ENCODE measurements around the gene TPCN1. TPM values are rescaled to one million over a fixed set of nuclear protein-coding genes. Genes with fewer than 3 reads are reported as not detected.

TPCN1 gene
- total and polyA plus RNA-seq, 2 of the 13 experiments (the other 11 are each of a cell fraction or from before 2014, with no cell fraction given): 8.0 to 26.8 TPM

- TF ChIP-seq HINFP (CRISPR knock-in tag; IDR thresholded peaks at IDR 0.05; ENCODE audit: low read depth) (0 out of 2 replicates have a peak, but pooled peaks have one; percentile 57), CREB1 (IDR thresholded peaks at IDR 0.05) (no peak), CREB1 (CRISPR knock-in tag; IDR thresholded peaks at IDR 0.05) (peak; percentile 46; the same call in 1 of the 2 replicates), TFAP4 (IDR thresholded peaks at IDR 0.05; ENCODE audit: borderline replicate concordance, low read depth) (peak; percentile 69; the same call in 1 of the 2 replicates), KAT7 (CRISPR knock-in tag; IDR thresholded peaks at IDR 0.05; ENCODE audit: borderline replicate concordance) (0 out of 2 replicates have a peak, but pooled peaks have one; percentile 19), CREM (IDR thresholded peaks at IDR 0.05) (peak; percentile 18), CREM (CRISPR knock-in tag; IDR thresholded peaks at IDR 0.05) (no peak), AHDC1 (CRISPR knock-in tag; IDR thresholded peaks at IDR 0.05; ENCODE audit: borderline replicate concordance) (peak; percentile 26; the same call in 1 of the 2 replicates), NR2C2 (CRISPR knock-in tag; IDR thresholded peaks at IDR 0.05; ENCODE audit: borderline replicate concordance) (peak; percentile 53), ATF6 (CRISPR knock-in tag; conservative IDR thresholded peaks at IDR 0.05) (no peak), NR2F1 (CRISPR knock-in tag; IDR thresholded peaks at IDR 0.05) (0 out of 4 replicates have a peak, but pooled peaks of 1 of the 2 experiments have one; percentile 5), ZNF20 (CRISPR knock-in tag; IDR thresholded peaks at IDR 0.05) (no peak), PHF21A (CRISPR knock-in tag; IDR thresholded peaks at IDR 0.05) (peak; percentile 27; the same call in 1 of the 2 replicates), HOXA3 (CRISPR knock-in tag; IDR thresholded peaks at IDR 0.05) (peak; percentile 60; the same call in 1 of the 2 replicates), SMC3 (IDR thresholded peaks at IDR 0.05; ENCODE audit: low read length) (peak; percentile 27; the same call in 1 of the 2 replicates), THAP11 (CRISPR knock-in tag; IDR thresholded peaks at IDR 0.05) (peak; percentile 52; the same call in 1 of the 2 replicates), ZNF292 (CRISPR knock-in tag; IDR thresholded peaks at IDR 0.05; ENCODE audit: borderline replicate concordance, low read depth) (0 out of 2 replicates have a peak, but pooled peaks have one; percentile 17), ZNF350 (CRISPR knock-in tag; IDR thresholded peaks at IDR 0.05; ENCODE audit: borderline replicate concordance, low read depth) (0 out of 2 replicates have a peak, but pooled peaks have one; percentile 32), ZNF616 (CRISPR knock-in tag; IDR thresholded peaks at IDR 0.05; ENCODE audit: low read depth) (no peak)
Observed at GRCh38 chr12:113222730-113223531, 1.7 kb downstream of the TPCN1 start (continued).
